Transverse colon (tissue), 4 donors: ENCODE measurements around the gene BRICD5. TPM values are rescaled to one million over a fixed set of nuclear protein-coding genes. Genes with fewer than 3 reads are reported as not detected.

Experiments
- DNase-seq: peaks from one replicate; pipeline ENCODE4 v3.0.0-alpha.2; 2019
- H3K27ac ChIP-seq, 4 donors: fragments of 200-600 bp; sonication (generic); 2 replicates each; pipeline ENCODE4 v1.5.1; 2016 to 2018; ENCODE audit warnings: inconsistent platforms in 4 of 4
- H3K27me3 ChIP-seq: fragments of 200-600 bp; sonication (generic); 2 replicates; pipeline ENCODE4 v1.5.1; 2017; ENCODE audit warnings: inconsistent platforms
- H3K36me3 ChIP-seq, 4 donors: fragments of 200-600 bp; sonication (generic); 2 replicates each; pipeline ENCODE4 v1.5.1; 2017 to 2019; ENCODE audit warnings: inconsistent platforms in 4 of 4
- H3K4me1 ChIP-seq, 4 donors: fragments of 200-600 bp; sonication (generic); 2 replicates each; pipeline ENCODE4 v1.5.1; 2017 to 2020; ENCODE audit warnings: inconsistent platforms in 4 of 4
- H3K4me3 ChIP-seq, 4 donors: fragments of 200-600 bp; sonication (generic); 1 replicate in 1 of 4; 2 replicates in 3 of 4; pipeline versions ENCODE4 v1.5.1 to v1.6.1; 2017 to 2019; ENCODE audit warnings: inconsistent platforms in 4 of 4
- H3K9me3 ChIP-seq, 2 donors: fragments of 200-600 bp; sonication (generic); 2 replicates each; pipeline ENCODE4 v1.5.1; 2017 to 2019; ENCODE audit warnings: inconsistent platforms in 2 of 2
- CTCF ChIP-seq, 5 experiments: fragments of 200-600 bp in 3 of 5; fragments of 450-650 bp in 2 of 5; sonication (generic) in 3 of 5; IDR thresholded peaks; 1 replicate in 2 of 5; 2 replicates in 3 of 5; pipeline ENCODE4 v1.5.1; 2016 to 2017; ENCODE audit warnings: antibody characterized with exemption in 5 of 5, inconsistent platforms in 3 of 5, mild to moderate bottlenecking in 2 of 5, moderate library complexity in 1 of 5
- EP300 ChIP-seq: sonication (generic); formaldehyde crosslinking; IDR thresholded peaks from one replicate; pipeline ENCODE4 v1.6.1; 2017; ENCODE audit warnings: antibody characterized with exemption, low read depth
- POLR2A ChIP-seq: fragments of 450-650 bp; IDR thresholded peaks from one replicate; pipeline ENCODE4 v1.6.1; 2016; ENCODE audit warnings: antibody characterized with exemption, mild to moderate bottlenecking, moderate library complexity
- POLR2AphosphoS5 ChIP-seq, 3 donors: sonication (generic); formaldehyde crosslinking; IDR thresholded peaks; one replicate each; pipeline ENCODE4 v1.6.1; 2016; ENCODE audit warnings: antibody characterized with exemption in 3 of 3
- WGBS, 2 donors: methylation state at CpG; one replicate each; pipeline ENCODE4 v1.1.5; 2018; ENCODE audit warnings: low coverage in 1 of 2; 5-methylcytosine and 5-hydroxymethylcytosine counted together
- in situ Hi-C, 4 donors: fragments of 200-750 bp; cut with MboI; loops; one replicate each; pipeline versions ENCODE4 v1.15.0 to v1.15.1; 2017; ENCODE audit warnings: low sequenced_read_pairs in 3 of 4, low pct_ligation_motif_present in 1 of 4, low pct_unique_long_range_greater_than_20kb in 1 of 4
- intact Hi-C: fragments of 100-400 bp; cut with DNase I; formaldehyde crosslinking; loops from one replicate; pipeline ENCODE4 v1.15.1; 2023; ENCODE audit warnings: low total_unique reads
- total RNA-seq, 4 donors: library from RNA; depleted of rRNA; stranded (reverse); fragments of >200 nt; gene quantifications; one replicate each; pipeline ENCODE4 v1.1.0, GENCODE V29; 2016

BRICD5 gene
- total RNA-seq, 4 donors from 2014 or later = 5.7 to 29.9 (median 11.7) TPM

GRCh38 chr16:2233872-2234812 is 23.5 kb upstream of the BRICD5 start:
- DNase-seq = no peak
- peaks cover 36% of the 10 kb centered on the region for H3K27me3 ChIP-seq
- peaks cover 0 to 51% (median 13%) of the 10 kb centered on the region in 4 donors for H3K36me3 ChIP-seq
- WGBS, 2 donors = 84% methylated on average over 47 of the region's 51 CpGs; no CpG with 5 or more reads in 1 of the 2 donors
- intact Hi-C loops (loop anchor here (10.0 kb wide), 1 partner anchor 229 kb away; the partner anchor contains the start of gene ZNF598), in situ Hi-C loops (no loop called here)
- H3K9me3 ChIP-seq = no peaks in the 10 kb centered on the region
- H3K4me3 ChIP-seq = no peak overlapping the region
- H3K27ac ChIP-seq = no peak overlapping the region
- TF ChIP-seq POLR2AphosphoS5 (IDR thresholded peaks at IDR 0.05) (no peak), EP300 (no peak), CTCF (IDR thresholded peaks at IDR 0.05) (no peak), POLR2A (no peak)
- H3K4me1 ChIP-seq = peaks cover 13 to 38% (median 23%) of the 10 kb centered on the region in 4 donors

- in situ Hi-C loops (no loop called here), intact Hi-C loops (loop anchor here (10.0 kb wide), 1 partner anchor 228 kb away; the partner anchor contains the start of gene ZNF598)
- no peak overlapping the region for H3K4me3 ChIP-seq
- DNase-seq = no peak
- WGBS, 2 donors = 96% methylated on average over 20 of the region's 28 CpGs; no CpG with 5 or more reads in 1 of the 2 donors
- peaks cover 13 to 30% (median 22%) of the 10 kb centered on the region in 4 donors for H3K4me1 ChIP-seq
- H3K27ac ChIP-seq = no peak overlapping the region
- no peak for TF ChIP-seq CTCF (IDR thresholded peaks at IDR 0.05)
- no peaks in the 10 kb centered on the region for H3K9me3 ChIP-seq
- H3K27me3 ChIP-seq = peaks cover 31% of the 10 kb centered on the region
- H3K36me3 ChIP-seq = peaks cover 0 to 59% (median 18%) of the 10 kb centered on the region in 4 donors
Observed at GRCh38 chr16:2233046-2233775, 22.5 kb upstream of the BRICD5 start.

GRCh38 chr16:2232094-2232990 is 21.7 kb upstream of the BRICD5 start:
- Histone ChIP-seq H3K27ac (no peak overlapping the region), H3K4me1 (peaks cover 12 to 22% (median 16%) of the 10 kb centered on the region in 4 donors), H3K9me3 (no peaks in the 10 kb centered on the region), H3K27me3 (peaks cover 22% of the 10 kb centered on the region), H3K36me3 (peaks cover 0 to 59% (median 18%) of the 10 kb centered on the region in 4 donors), H3K4me3 (no peak overlapping the region)
- intact Hi-C loops = loop anchor here (10.0 kb wide), 1 partner anchor 228 kb away; the partner anchor contains the start of gene ZNF598
- TF ChIP-seq POLR2A (no peak), EP300 (no peak), CTCF (IDR thresholded peaks at IDR 0.05) (no peak), POLR2AphosphoS5 (IDR thresholded peaks at IDR 0.05) (no peak)
- no peak for DNase-seq
- 87% methylated on average over 38 of the region's 41 CpGs; no CpG with 5 or more reads in 1 of the 2 donors for WGBS, 2 donors
- in situ Hi-C loops = no loop called here
